Small intestine (tissue), 7 donors: ENCODE data around the gene SCGB2A2. TPM values are rescaled to one million over a fixed set of nuclear protein-coding genes. Genes with fewer than 3 reads are reported as not detected.

ENCODE experiments used
- DNase-seq, 2 donors: peaks; one replicate each; pipeline versions ENCODE4 v3.0.0 to v3.0.0-alpha.2; 2013
- FAIRE-seq: peaks from 2 replicates; lab custom pipeline; 2012; peaks lifted over from hg19 to GRCh38; lab: Jason Lieb, UNC
- H3K27ac ChIP-seq, 3 donors: one replicate each; pipeline ENCODE4 v1.5.1; 2013; ENCODE audit warnings: low read length in 2 of 3, mild to moderate bottlenecking in 2 of 3, control low read depth in 1 of 3, inconsistent platforms in 1 of 3, low read depth in 1 of 3, moderate library complexity in 1 of 3
- H3K27me3 ChIP-seq, 3 donors: one replicate each; pipeline ENCODE4 v1.6.1; 2013; ENCODE audit warnings: low read length in 3 of 3, inconsistent platforms in 1 of 3; ENCODE audit not compliant: control insufficient read depth in 3 of 3, insufficient read depth in 3 of 3
- H3K36me3 ChIP-seq, 3 donors: one replicate each; pipeline ENCODE4 v1.6.1; 2013; ENCODE audit warnings: low read length in 3 of 3, inconsistent platforms in 1 of 3, low read depth in 1 of 3, mild to moderate bottlenecking in 1 of 3, moderate library complexity in 1 of 3; ENCODE audit not compliant: control insufficient read depth in 3 of 3, insufficient read depth in 2 of 3
- H3K4me1 ChIP-seq, 3 donors: one replicate each; pipeline ENCODE4 v1.6.1; 2013; ENCODE audit warnings: low read length in 2 of 3, inconsistent platforms in 1 of 3, low read depth in 1 of 3, mild to moderate bottlenecking in 1 of 3, moderate library complexity in 1 of 3; ENCODE audit not compliant: control insufficient read depth in 3 of 3, insufficient read depth in 2 of 3
- H3K4me3 ChIP-seq, 3 donors: one replicate each; pipeline ENCODE4 v1.5.1; 2013; ENCODE audit warnings: low read length in 3 of 3, control low read depth in 1 of 3, inconsistent platforms in 1 of 3, low read depth in 1 of 3, mild to moderate bottlenecking in 1 of 3, moderate library complexity in 1 of 3
- H3K9me3 ChIP-seq, 2 donors: one replicate each; pipeline ENCODE4 v1.6.1; 2013; ENCODE audit warnings: low read depth in 1 of 2, low read length in 1 of 2; ENCODE audit not compliant: control insufficient read depth in 2 of 2, insufficient read depth in 1 of 2
- WGBS, 3 donors: extraction: QIAGEN DNeasy Blood & Tissue Kit; methylation state at CpG; one replicate each; pipeline ENCODE4 v1.1.7; 2013; 5-methylcytosine and 5-hydroxymethylcytosine counted together
- polyA plus RNA-seq, 4 donors: library from polyadenylated mRNA; stranded (reverse) in 3 of 4; unstranded in 1 of 4; fragments of 200-250 nt in 3 of 4; fragments of 120-200 nt in 1 of 4; gene quantifications; one replicate each; pipeline versions ENCODE4 v1.2.1 to v1.2.3, GENCODE V29; 2013
- donor health status: healthy with polysubstance abuse.
- donor health status: control.
- donor health status: control.
- donor health status: Bipolar disorder and iron deficiency.
- donor health status: healthy.

SCGB2A2 gene
- polyA plus RNA-seq, 4 donors, result not detected

DNA sequence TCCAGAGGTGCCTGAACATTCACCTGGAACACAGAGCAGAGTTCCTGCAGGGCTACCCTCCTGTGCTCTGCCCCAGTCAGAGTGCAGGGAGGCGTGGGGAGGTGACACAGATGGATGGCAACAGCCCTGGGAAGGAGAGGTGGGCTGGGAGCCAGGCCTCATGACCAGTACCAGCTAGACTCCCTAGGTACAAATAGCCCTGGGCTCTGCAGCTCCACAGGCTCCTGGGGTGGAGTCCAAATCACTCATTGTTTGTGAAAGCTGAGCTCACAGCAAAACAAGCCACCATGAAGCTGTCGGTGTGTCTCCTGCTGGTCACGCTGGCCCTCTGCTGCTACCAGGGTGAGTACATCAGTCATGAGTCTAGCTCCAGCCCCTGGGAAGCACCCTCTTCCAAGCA, 27.9 kb upstream of the SCGB2A2 start, which contains the start of gene SCGB1D2:
Gene SCGB1D2, plus strand, starts transcription at position 219 of the 400 bp plus-strand sequence. Its CDS starts 69 bp downstream, at position 288.
- DNase-seq (no peak), FAIRE-seq (no peak)
- no peak within 1 kb of the TSS for H3K27ac ChIP-seq
- no peaks in the 10 kb centered on the region for H3K36me3 ChIP-seq
- WGBS, 3 donors, result 6 to 30% (median 17%) methylated on average over 3 of the region's 3 CpGs
- no peaks in the 10 kb centered on the region for H3K9me3 ChIP-seq
- no peak within 1 kb of the TSS for H3K4me3 ChIP-seq
- no peaks in the 10 kb centered on the region for H3K4me1 ChIP-seq
- H3K27me3 ChIP-seq, result peaks cover 0 to 5% (median 2%) of the 10 kb centered on the region in 3 donors

DNA sequence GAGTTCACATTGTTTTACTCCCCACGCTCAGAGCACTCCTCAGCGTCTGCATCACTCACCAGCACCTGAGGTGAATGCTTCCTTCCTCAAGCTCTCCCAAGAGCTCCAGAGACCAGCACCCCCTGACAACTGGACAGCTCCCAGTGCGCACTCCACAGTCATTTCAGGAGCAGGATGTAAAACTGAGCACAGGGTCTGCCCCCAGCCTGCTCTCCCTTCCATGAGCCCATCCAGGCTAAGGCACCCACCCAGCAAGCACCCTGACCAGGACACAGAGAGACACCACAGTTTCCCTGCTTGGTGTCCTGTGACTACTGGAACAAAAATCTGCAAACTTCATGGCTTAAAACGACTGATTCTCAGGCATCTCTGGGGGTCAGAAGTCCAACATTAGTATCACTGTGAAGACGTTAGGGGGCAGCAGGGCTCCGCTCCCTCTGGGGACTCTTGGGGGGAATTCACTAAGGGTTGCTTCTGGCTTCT, 24.6 kb upstream of the SCGB2A2 start:
- Histone ChIP-seq H3K4me3 (no peak overlapping the region), H3K27ac (no peak overlapping the region), H3K36me3 (no peaks in the 10 kb centered on the region), H3K9me3 (no peaks in the 10 kb centered on the region), H3K4me1 (no peaks in the 10 kb centered on the region), H3K27me3 (peaks cover 0 to 3% (median 2%) of the 10 kb centered on the region in 3 donors)
- DNase-seq (peak; percentile 5 to 47), FAIRE-seq (no peak)
- WGBS, 3 donors, result 9 to 16% (median 14%) methylated on average over 6 of the region's 6 CpGs

DNA sequence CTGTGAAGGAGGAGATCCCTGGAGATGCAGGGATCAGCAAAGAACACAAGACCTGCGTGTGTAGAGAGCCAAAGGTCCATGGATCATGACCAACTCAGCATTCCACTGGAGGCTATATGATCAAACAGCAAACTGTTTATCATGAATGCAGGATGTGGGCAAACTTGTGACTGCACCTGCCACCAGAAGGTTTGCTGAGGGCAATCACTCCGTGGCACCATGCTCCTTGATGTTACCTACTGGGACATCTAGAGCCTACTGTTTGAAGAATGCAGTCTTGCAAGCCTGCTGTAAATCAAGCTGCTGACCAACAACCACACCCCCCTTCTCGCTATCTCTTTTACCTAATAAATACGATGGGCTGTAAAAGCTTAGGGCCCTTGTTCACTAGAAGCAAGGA, 18.3 kb upstream of the SCGB2A2 start:
- H3K27me3 ChIP-seq, result peaks cover 0 to 3% (median 0%) of the 10 kb centered on the region in 3 donors
- no peak for FAIRE-seq
- 49 to 65% (median 52%) methylated on average over 4 of the region's 4 CpGs for WGBS, 3 donors

DNA sequence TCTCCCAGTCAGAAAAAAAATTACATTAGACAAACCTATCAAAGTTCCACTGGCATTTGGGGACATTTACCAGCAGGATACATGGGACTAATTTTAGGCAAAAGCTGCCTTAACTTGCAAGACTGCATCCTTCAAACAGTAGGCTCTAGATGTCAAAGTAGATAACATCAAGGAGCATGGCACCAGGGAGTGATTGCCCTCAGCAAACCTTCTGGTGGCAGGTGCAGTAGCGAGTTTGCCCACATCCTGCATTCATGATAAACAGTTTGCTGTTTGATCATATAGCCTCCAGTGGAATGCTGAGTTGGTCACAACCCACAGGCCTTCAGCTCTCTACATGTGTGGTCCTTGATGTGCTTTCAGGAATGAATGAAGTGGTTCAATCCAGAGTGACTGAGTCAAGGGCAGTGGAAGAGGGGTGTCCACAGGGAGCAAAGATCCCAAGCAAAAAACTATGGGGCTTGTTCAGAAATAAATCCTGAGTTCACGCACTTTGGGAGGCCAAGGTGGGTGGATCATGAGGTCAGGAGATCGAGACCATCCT, 15.9 kb upstream of the SCGB2A2 start:
- FAIRE-seq (no peak), DNase-seq (no peak)
- H3K36me3 ChIP-seq, result no peaks in the 10 kb centered on the region
- no peak overlapping the region for H3K27ac ChIP-seq
- H3K9me3 ChIP-seq, result peaks cover 4 to 28% of the 10 kb centered on the region in 2 donors
- peaks cover 0 to 3% (median 0%) of the 10 kb centered on the region in 3 donors for H3K27me3 ChIP-seq
- no peaks in the 10 kb centered on the region for H3K4me1 ChIP-seq
- H3K4me3 ChIP-seq, result no peak overlapping the region
- 52 to 72% (median 60%) methylated on average over 3 of the region's 3 CpGs for WGBS, 3 donors

More for the DNA sequence above, 18.3 kb upstream of the SCGB2A2 start:
- no peak for DNase-seq
- no peak overlapping the region for H3K27ac ChIP-seq
- no peak overlapping the region for H3K4me3 ChIP-seq
- H3K4me1 ChIP-seq, result no peaks in the 10 kb centered on the region
- no peaks in the 10 kb centered on the region for H3K36me3 ChIP-seq
- H3K9me3 ChIP-seq, result peaks cover 4 to 28% of the 10 kb centered on the region in 2 donors

DNA sequence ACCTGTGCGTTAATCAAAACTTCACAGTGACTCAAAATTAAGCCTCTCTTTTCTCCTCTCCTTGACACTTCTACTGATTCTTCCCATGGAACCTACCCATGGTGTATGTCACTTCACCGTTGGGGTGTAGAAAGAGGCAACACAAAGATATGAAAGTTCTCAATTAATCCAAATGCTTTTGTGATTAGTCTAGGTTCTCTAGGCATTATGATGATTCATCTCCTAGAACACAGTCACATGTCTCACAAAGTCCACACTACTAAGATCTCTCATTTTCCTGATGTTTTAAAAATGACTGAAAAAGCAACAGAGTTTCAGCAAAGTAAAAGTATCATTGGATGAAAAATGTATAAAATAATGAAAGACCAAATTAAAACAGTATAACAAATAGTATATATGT, 13.7 kb upstream of the SCGB2A2 start:
- H3K27ac ChIP-seq, result no peak overlapping the region
- peaks cover 2 to 24% of the 10 kb centered on the region in 2 donors for H3K9me3 ChIP-seq
- FAIRE-seq (no peak), DNase-seq (no peak)
- no peaks in the 10 kb centered on the region for H3K36me3 ChIP-seq
- WGBS, 3 donors, result 72 to 89% (median 86%) methylated on average over 2 of the region's 2 CpGs
- no peaks in the 10 kb centered on the region for H3K4me1 ChIP-seq
- H3K4me3 ChIP-seq, result no peak overlapping the region
- no peaks in the 10 kb centered on the region for H3K27me3 ChIP-seq

- FAIRE-seq, result no peak
- H3K27ac ChIP-seq, result no peak overlapping the region
- no peaks in the 10 kb centered on the region for H3K36me3 ChIP-seq
- no peaks in the 10 kb centered on the region for H3K9me3 ChIP-seq
- no peak overlapping the region for H3K4me3 ChIP-seq
- H3K27me3 ChIP-seq, result peaks cover 0 to under 1% (median 0%) of the 10 kb centered on the region in 3 donors
- no peak for DNase-seq
- WGBS, 3 donors, result 61 to 71% (median 62%) methylated on average over 6 of the region's 6 CpGs
- no peaks in the 10 kb centered on the region for H3K4me1 ChIP-seq
Observed at GRCh38 chr11:62260261-62260953, 9.6 kb upstream of the SCGB2A2 start.

DNA sequence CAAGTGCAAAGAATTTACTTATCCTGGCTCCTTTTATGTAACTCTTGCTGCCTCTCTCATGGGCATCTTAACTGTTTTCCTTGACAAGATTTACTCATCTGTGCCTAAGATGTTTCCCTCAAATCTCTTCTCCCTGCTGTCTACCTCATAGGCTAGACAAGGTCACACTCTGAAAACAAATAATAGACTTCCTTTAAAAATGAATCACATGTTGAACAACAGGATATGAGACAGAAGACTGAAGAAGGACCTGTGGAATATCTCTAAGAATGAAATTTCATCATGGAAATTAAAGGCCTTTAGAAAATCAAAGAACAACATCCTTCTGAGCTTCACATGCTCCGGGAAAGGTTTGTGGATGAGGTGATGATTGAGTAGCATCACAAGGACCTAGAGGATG, 6.0 kb upstream of the SCGB2A2 start:
- Histone ChIP-seq H3K4me1 (no peaks in the 10 kb centered on the region), H3K9me3 (no peaks in the 10 kb centered on the region), H3K36me3 (no peaks in the 10 kb centered on the region), H3K27me3 (peaks cover 0 to 5% (median 0%) of the 10 kb centered on the region in 3 donors), H3K27ac (no peak overlapping the region), H3K4me3 (no peak overlapping the region)
- FAIRE-seq (no peak), DNase-seq (no peak)
- WGBS, 3 donors, result 87 to 90% (median 88%) methylated on average over 1 of the region's 1 CpG

GRCh38 chr11:62266558-62266957, 3.4 kb upstream of the SCGB2A2 start:
- no peak for FAIRE-seq
- 59 to 68% (median 66%) methylated on average over 4 of the region's 4 CpGs for WGBS, 3 donors

More at GRCh38 chr11:62266558-62266957, 3.4 kb upstream of the SCGB2A2 start:
- H3K36me3 ChIP-seq, result no peaks in the 10 kb centered on the region
- no peak for DNase-seq
- no peak overlapping the region for H3K4me3 ChIP-seq
- H3K9me3 ChIP-seq, result no peaks in the 10 kb centered on the region
- peaks cover 0 to 5% (median 4%) of the 10 kb centered on the region in 3 donors for H3K27me3 ChIP-seq
- no peaks in the 10 kb centered on the region for H3K4me1 ChIP-seq
- no peak overlapping the region for H3K27ac ChIP-seq
